OCI-LY7 (cell line): ENCODE data around the gene GPR3.

Source experiments
- CTCF ChIP-seq: fragments of 200-600 bp; sonication (generic); conservative IDR thresholded peaks from 2 replicates; pipeline ENCODE4 v1.5.1; 2014; ENCODE audit warnings: mild to moderate bottlenecking, antibody characterized with exemption, low read length, moderate library complexity, mixed read lengths
- EZH2phosphoT487 ChIP-seq: fragments of 200-600 bp; sonication (generic); IDR thresholded peaks from 2 replicates; pipeline ENCODE4 v1.6.1; 2018; ENCODE audit warnings: low read depth, borderline replicate concordance, mild to moderate bottlenecking, mixed run types, antibody characterized with exemption, low read length, moderate library complexity, mixed read lengths

- TF ChIP-seq CTCF (no peak), EZH2phosphoT487 (no peak)
Measured at GRCh38 chr1:27417713-27418112, 25.3 kb downstream of the GPR3 start.
